CD4-positive, alpha-beta memory T cell (primary cell): ENCODE measurements around the gene ZNF148. TPM values are rescaled to one million over a fixed set of nuclear protein-coding genes. Genes with fewer than 3 reads are reported as not detected.

Experiments
- CTCF ChIA-PET: fragments of 350-600 bp; sonication (Branson Sonifier 250); formaldehyde crosslinking; loops from one replicate; lab custom pipeline; 2021; ENCODE audit warnings: inconsistent platforms; ENCODE audit not compliant: partially characterized antibody; lab: Charles Lee
- POLR2A ChIA-PET: fragments of 350-600 bp; sonication (Branson Sonifier 250); formaldehyde crosslinking; loops from one replicate; lab custom pipeline; 2021; ENCODE audit not compliant: partially characterized antibody; lab: Charles Lee
- DNase-seq, 5 donors: peaks; one replicate each; pipeline versions ENCODE4 v3.0.0 to v3.0.0-alpha.2; 2020 to 2022; ENCODE audit warnings: mixed read lengths in 1 of 5
- H3K27ac ChIP-seq: one replicate; pipeline ENCODE4 v1.7.0; 2013; ENCODE audit warnings: low read depth, low read length
- H3K27me3 ChIP-seq: 2 replicates; pipeline ENCODE4 v1.7.0; 2013; ENCODE audit warnings: mild to moderate bottlenecking, low read length, moderate library complexity; ENCODE audit not compliant: insufficient read depth
- H3K36me3 ChIP-seq: 2 replicates; pipeline ENCODE4 v1.7.0; 2013; ENCODE audit warnings: mild to moderate bottlenecking, low read length, moderate library complexity; ENCODE audit not compliant: insufficient read depth
- H3K4me1 ChIP-seq: 2 replicates; pipeline ENCODE4 v1.7.0; 2013; ENCODE audit warnings: mild to moderate bottlenecking, low read length, moderate library complexity; ENCODE audit not compliant: insufficient read depth
- H3K4me3 ChIP-seq, 2 donors: one replicate each; pipeline ENCODE4 v1.7.0; 2013; ENCODE audit warnings: low read length in 2 of 2, mild to moderate bottlenecking in 1 of 2
- H3K9me3 ChIP-seq, 2 donors: one replicate each; pipeline ENCODE4 v1.7.0; 2013; ENCODE audit warnings: low read length in 2 of 2, control low read depth in 1 of 2; ENCODE audit not compliant: control insufficient read depth in 1 of 2
- H3K27ac Mint-ChIP-seq, 7 donors: one replicate each; pipeline ENCODE4 v1.8.0; 2020 to 2021; ENCODE audit warnings: mixed read lengths in 7 of 7, mild to moderate bottlenecking in 6 of 7, inconsistent platforms in 3 of 7, moderate library complexity in 3 of 7
- H3K27me3 Mint-ChIP-seq, 2 donors: one replicate each; pipeline ENCODE4 v1.8.0; 2020 to 2021; ENCODE audit warnings: mixed read lengths in 2 of 2
- H3K36me3 Mint-ChIP-seq, 2 donors: one replicate each; pipeline ENCODE4 v1.8.0; 2020 to 2021; ENCODE audit warnings: mixed read lengths in 2 of 2, inconsistent platforms in 1 of 2, mild to moderate bottlenecking in 1 of 2
- H3K4me1 Mint-ChIP-seq, 4 donors: one replicate each; pipeline ENCODE4 v1.8.0; 2020 to 2021; ENCODE audit warnings: mixed read lengths in 4 of 4, mild to moderate bottlenecking in 1 of 4
- H3K4me3 Mint-ChIP-seq, 8 donors: one replicate each; pipeline ENCODE4 v1.8.0; 2020 to 2021; ENCODE audit warnings: mixed read lengths in 8 of 8, mild to moderate bottlenecking in 7 of 8, moderate library complexity in 6 of 8, inconsistent platforms in 3 of 8
- H3K9me3 Mint-ChIP-seq, 8 donors: one replicate each; pipeline ENCODE4 v1.8.0; 2020 to 2021; ENCODE audit warnings: mixed read lengths in 8 of 8, mild to moderate bottlenecking in 5 of 8, inconsistent platforms in 3 of 8, moderate library complexity in 1 of 8
- intact Hi-C: fragments of 100-400 bp; cut with micrococcal nuclease; formaldehyde crosslinking; loops from one replicate; pipeline ENCODE4 v1.15.1; 2023
- polyA plus RNA-seq, 2 donors: library from polyadenylated mRNA; unstranded; fragments of 300-500 nt; fragmentation: Illumina TruSeq; gene quantifications; one replicate each; pipeline ENCODE4 v1.2.3, GENCODE V29; 2021
- total RNA-seq, 2 experiments: library from RNA; stranded (reverse); gene quantifications; one replicate each; pipeline ENCODE4 v1.2.3, GENCODE V29; 2021

ZNF148 gene
- total and polyA plus RNA-seq, 4 experiments from 2014 or later, result 60.6 to 74.7 (median 64.0) TPM

DNA sequence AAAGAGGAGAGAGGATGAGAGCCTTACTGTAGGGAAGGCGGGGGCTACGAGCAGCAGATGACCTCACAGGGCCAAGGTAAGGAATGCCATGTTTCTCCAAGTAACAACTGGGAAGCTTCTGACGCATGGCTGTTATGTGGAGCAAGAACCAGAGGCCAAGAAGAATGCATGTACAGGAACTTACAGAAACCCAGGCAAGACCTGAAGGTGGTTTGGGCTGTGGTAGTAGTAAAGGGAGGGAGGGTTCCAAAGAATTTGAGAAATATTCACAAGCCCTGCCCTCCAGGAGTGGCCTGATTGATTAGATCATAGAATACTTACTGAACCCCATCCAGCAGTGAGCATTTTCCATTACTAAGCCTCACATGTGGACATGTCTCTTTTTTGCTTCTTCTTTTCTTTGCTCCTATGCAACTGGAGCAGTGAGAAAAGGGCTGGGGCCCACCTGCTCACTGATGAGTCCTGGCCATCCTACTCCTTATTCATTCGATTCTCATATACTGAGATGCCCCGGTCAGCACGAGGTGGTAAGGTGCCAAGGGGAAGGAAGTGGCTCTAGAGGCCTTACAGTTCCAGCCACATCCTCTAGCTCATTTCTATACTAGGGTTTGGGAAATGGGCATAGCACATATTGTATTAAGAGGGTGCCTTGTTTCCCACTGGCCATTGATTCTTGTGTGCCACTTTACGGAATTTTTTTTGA, 154.2 kb downstream of the ZNF148 start:
- no peak for DNase-seq
- intact Hi-C loops, result no loop called here
- peak overlapping the region in 1 of 7 donors; percentile 58 for H3K27ac Mint-ChIP-seq
- H3K36me3 Mint-ChIP-seq, result peaks cover 0 to 3% of the 10 kb centered on the region in 2 donors
- Histone ChIP-seq H3K27ac (no peak overlapping the region), H3K9me3 (no peaks in the 10 kb centered on the region), H3K27me3 (no peaks in the 10 kb centered on the region), H3K4me3 (no peak overlapping the region), H3K36me3 (no peaks in the 10 kb centered on the region), H3K4me1 (no peaks in the 10 kb centered on the region)
- H3K27me3 Mint-ChIP-seq, result no peaks in the 10 kb centered on the region
- H3K9me3 Mint-ChIP-seq, result no peaks in the 10 kb centered on the region
- H3K4me3 Mint-ChIP-seq, result no peak overlapping the region
- peaks cover 0 to 6% (median 3%) of the 10 kb centered on the region in 4 donors for H3K4me1 Mint-ChIP-seq
- ChIA-PET CTCF (no interaction called here), POLR2A (no interaction called here)

DNA sequence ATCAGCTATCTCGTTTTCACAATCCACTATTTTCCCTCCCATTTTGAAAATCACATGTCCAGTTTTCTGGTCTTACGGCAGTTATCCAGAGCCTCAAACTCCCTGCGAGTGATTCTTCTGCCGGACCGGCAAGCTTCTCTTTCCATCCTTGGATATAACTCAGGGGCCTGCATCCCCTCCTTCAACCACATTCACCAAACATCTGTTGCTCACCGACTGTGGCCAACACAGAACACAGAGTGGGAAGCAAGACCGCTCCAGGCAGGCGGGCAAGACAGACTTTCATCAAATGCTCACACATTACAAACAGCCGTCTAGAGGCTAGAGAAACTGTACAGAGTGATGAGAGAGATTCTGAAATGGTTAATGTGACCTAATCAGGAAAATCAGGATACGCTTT, 154.9 kb downstream of the ZNF148 start:
- H3K27ac ChIP-seq, result no peak overlapping the region
- H3K27me3 ChIP-seq, result no peaks in the 10 kb centered on the region
- peaks cover 1 to 2% of the 10 kb centered on the region in 2 donors for H3K27me3 Mint-ChIP-seq
- ChIA-PET POLR2A (no interaction called here), CTCF (no interaction called here)
- intact Hi-C loops, result no loop called here
- H3K4me3 Mint-ChIP-seq, result no peak overlapping the region
- H3K36me3 Mint-ChIP-seq, result no peaks in the 10 kb centered on the region
- DNase-seq, result no peak
- no peaks in the 10 kb centered on the region for H3K36me3 ChIP-seq
- no peaks in the 10 kb centered on the region for H3K9me3 Mint-ChIP-seq
- H3K27ac Mint-ChIP-seq, result peak overlapping the region in 2 of 7 donors; percentile 42 to 58
- no peaks in the 10 kb centered on the region for H3K9me3 ChIP-seq
- peaks cover 0 to 6% (median 3%) of the 10 kb centered on the region in 4 donors for H3K4me1 Mint-ChIP-seq
- H3K4me1 ChIP-seq, result no peaks in the 10 kb centered on the region
- no peak overlapping the region for H3K4me3 ChIP-seq

DNA sequence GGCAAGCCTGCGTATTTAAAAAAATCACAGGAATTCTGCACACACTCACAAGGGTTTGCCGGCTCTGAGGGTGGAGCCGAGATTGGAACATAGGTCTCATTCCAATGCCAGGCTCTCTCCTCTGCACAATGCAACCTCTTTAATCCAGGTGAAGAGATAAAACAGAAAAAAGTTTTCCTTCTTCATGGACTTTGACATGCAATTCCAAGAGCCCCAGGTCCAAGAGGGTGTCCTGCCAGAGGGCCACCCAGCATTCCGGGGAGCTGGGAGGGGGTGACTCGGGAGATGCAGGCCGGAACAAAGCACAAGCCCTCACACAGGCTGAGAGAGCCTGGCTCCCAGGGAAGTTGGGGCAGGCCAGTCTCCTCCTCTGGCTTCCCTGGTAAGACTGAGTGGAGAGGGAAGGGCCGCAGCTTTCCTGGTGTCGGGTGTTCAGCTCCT, 155.8 kb downstream of the ZNF148 start:
- H3K4me3 ChIP-seq, result no peak overlapping the region
- ChIA-PET CTCF (no interaction called here), POLR2A (no interaction called here)
- no peaks in the 10 kb centered on the region for H3K36me3 ChIP-seq
- H3K4me1 ChIP-seq, result no peaks in the 10 kb centered on the region
- H3K27me3 ChIP-seq, result no peaks in the 10 kb centered on the region
- Mint-ChIP-seq H3K36me3 (no peaks in the 10 kb centered on the region), H3K27me3 (peaks cover 7 to 8% of the 10 kb centered on the region in 2 donors), H3K4me1 (peaks cover 5 to 13% (median 9%) of the 10 kb centered on the region in 4 donors), H3K4me3 (no peak overlapping the region), H3K27ac (no peak overlapping the region), H3K9me3 (no peaks in the 10 kb centered on the region)
- intact Hi-C loops, result no loop called here
- no peaks in the 10 kb centered on the region for H3K9me3 ChIP-seq
- no peak overlapping the region for H3K27ac ChIP-seq
- no peak for DNase-seq

DNA sequence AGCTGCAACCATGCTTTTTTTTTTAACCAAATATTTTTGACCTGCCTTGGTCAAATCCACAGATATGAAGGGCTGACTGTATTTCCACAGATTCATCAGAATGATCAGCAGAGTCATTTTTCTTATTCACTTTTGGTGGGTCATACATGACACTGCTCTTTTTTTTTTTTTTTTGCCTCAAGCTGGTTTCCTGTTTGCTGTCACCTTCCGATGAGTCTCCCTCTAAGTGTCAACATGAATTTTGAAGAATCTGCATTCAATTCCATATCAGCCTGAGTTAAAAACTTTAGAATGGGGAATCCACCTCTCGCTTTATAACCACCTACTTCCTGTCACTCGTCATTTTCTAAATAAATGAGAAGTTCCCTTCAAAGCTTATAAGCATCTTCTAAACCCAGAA, 160.4 kb downstream of the ZNF148 start:
- intact Hi-C loops, result no loop called here
- H3K9me3 ChIP-seq, result no peaks in the 10 kb centered on the region
- Mint-ChIP-seq H3K27ac (no peak overlapping the region), H3K27me3 (peaks cover 33 to 36% of the 10 kb centered on the region in 2 donors), H3K4me1 (peaks cover 5 to 26% (median 9%) of the 10 kb centered on the region in 4 donors), H3K36me3 (no peaks in the 10 kb centered on the region), H3K4me3 (no peak overlapping the region), H3K9me3 (no peaks in the 10 kb centered on the region)
- peak in 1 of 5 donors; percentile 31 for DNase-seq
- ChIA-PET POLR2A (interaction anchor here (0.5 to 0.7 kb wide), 3 partner anchors 107 to 280 kb away, joined by 3 to 4 read pairs (median 3); partner anchors contain the start of gene MUC13), CTCF (no interaction called here)
- H3K4me1 ChIP-seq, result peaks cover 6% of the 10 kb centered on the region
- H3K36me3 ChIP-seq, result no peaks in the 10 kb centered on the region
- H3K27ac ChIP-seq, result no peak overlapping the region
- peaks cover 19% of the 10 kb centered on the region for H3K27me3 ChIP-seq
- no peak overlapping the region for H3K4me3 ChIP-seq

DNA sequence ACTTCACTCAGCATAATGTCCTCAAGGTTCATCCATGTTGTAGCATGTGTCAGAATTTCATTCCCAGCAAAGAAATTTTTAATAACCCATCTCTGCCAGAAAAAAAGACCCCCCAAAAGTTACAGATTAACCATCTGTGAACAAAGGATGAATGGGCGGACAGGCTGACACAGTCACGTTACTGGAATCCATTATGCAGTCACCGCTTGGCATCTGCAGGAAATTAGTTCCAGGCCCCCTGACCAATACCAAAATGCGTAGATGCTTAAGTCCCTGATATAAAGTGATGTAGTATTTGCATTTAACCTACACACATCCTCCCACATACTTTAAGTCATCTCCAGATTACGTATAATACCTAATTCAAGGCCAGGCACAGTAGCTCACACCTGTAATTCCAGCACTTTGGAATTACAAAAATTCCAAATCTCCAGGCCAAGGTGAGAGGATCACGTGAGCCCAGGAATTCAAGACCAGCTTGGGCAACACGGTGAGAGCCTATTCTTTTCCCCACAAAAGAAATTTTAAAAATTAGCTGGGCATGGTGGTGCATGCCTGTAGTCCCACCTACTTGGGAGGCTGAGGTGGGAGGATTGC, 161.1 kb downstream of the ZNF148 start:
- CTCF ChIA-PET, result no interaction called here
- Histone ChIP-seq H3K9me3 (no peaks in the 10 kb centered on the region), H3K27ac (no peak overlapping the region), H3K4me3 (no peak overlapping the region), H3K36me3 (no peaks in the 10 kb centered on the region), H3K27me3 (peaks cover 19% of the 10 kb centered on the region), H3K4me1 (peaks cover 6% of the 10 kb centered on the region)
- H3K36me3 Mint-ChIP-seq, result no peaks in the 10 kb centered on the region
- POLR2A ChIA-PET, result interaction anchor here (0.7 kb wide), 1 partner anchor 180 kb away, joined by 4 read pairs; no protein-coding TSS in a partner anchor
- H3K4me3 Mint-ChIP-seq, result no peak overlapping the region
- H3K9me3 Mint-ChIP-seq, result no peaks in the 10 kb centered on the region
- intact Hi-C loops, result no loop called here
- H3K4me1 Mint-ChIP-seq, result peaks cover 5 to 26% (median 9%) of the 10 kb centered on the region in 4 donors
- no peak for DNase-seq
- H3K27ac Mint-ChIP-seq, result no peak overlapping the region
- peaks cover 38 to 41% of the 10 kb centered on the region in 2 donors for H3K27me3 Mint-ChIP-seq

DNA sequence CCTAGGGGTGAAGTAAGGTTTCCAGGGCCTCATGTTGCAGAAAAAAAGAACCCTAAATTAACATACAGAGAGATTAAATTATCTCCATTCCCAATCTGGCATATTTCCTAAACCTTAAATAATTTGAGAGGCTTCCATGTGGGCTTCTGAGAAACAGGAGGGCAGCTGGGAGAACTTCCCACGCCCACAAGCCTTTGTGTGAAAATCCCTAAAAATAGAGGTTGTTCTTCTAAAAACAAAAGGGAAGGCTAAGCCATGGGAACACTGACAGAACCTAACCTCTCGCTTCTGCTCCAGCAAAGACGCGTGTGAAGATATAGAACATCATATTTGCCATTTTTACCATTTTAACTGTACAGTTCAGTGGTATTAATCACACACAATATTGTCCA, 161.8 kb downstream of the ZNF148 start:
- H3K4me1 ChIP-seq, result peaks cover 6% of the 10 kb centered on the region
- ChIA-PET CTCF (no interaction called here), POLR2A (no interaction called here)
- Mint-ChIP-seq H3K36me3 (peaks cover 0 to 4% of the 10 kb centered on the region in 2 donors), H3K27me3 (peaks cover 41 to 43% of the 10 kb centered on the region in 2 donors), H3K4me1 (peaks cover 5 to 26% (median 9%) of the 10 kb centered on the region in 4 donors), H3K9me3 (no peaks in the 10 kb centered on the region), H3K27ac (no peak overlapping the region), H3K4me3 (peak overlapping the region in 3 of 8 donors; percentile 28 to 40 (median 36))
- intact Hi-C loops, result no loop called here
- no peak overlapping the region for H3K4me3 ChIP-seq
- peaks cover 19% of the 10 kb centered on the region for H3K27me3 ChIP-seq
- no peaks in the 10 kb centered on the region for H3K36me3 ChIP-seq
- H3K27ac ChIP-seq, result no peak overlapping the region
- DNase-seq, result no peak
- no peaks in the 10 kb centered on the region for H3K9me3 ChIP-seq

DNA sequence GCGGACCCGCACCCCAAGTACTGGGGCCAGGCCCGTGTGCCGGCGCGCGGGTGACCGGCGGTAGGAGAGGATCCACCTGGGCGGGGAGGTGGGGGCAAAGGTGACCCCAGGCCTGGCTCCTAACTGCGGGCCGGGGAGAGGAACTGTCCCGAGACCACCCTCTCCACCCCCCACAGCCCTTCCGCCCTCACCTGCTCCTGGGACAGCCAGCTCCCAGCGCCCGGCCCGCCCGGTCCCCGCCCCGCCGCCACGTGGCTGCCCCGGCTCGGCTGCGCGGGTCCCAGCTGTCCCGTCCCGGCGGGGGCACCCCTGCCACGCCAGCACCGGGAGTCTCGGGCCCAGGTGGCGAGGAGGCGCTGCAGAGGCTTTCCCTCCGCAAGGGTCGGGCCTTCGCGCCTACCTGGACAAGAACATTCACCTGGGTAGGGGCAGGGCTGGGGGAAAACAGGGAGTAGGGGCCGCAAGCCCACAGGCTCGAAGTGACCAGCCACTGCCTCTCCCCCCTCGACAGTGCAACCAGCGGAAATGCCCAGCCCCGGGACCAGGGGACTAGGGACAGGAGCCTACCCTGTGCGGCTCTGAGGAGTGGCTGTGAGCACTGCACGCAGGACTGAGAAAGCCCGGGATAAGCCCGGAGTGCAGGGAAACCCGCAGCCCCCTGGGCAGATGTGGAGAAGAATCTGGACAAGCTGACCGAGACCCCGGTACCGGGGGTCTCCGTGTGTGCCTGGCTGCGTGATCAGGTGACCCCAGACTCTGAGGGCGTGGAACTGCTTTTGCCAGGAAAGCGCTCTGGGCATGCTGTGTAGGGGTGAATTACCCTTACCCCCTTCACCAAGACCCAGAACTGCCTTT, 162.4 kb downstream of the ZNF148 start, which contains the start of gene SLC12A8:
TSS of gene SLC12A8 (minus strand) at position 240 of the 855 bp plus-strand sequence. CDS start 1,399 bp downstream, outside the sequence.
- peaks cover 19% of the 10 kb centered on the region for H3K27me3 ChIP-seq
- no peak within 1 kb of the TSS for H3K4me3 ChIP-seq
- Mint-ChIP-seq H3K4me1 (peaks cover 5 to 26% (median 9%) of the 10 kb centered on the region in 4 donors), H3K27me3 (peaks cover 42 to 44% of the 10 kb centered on the region in 2 donors), H3K9me3 (no peaks in the 10 kb centered on the region), H3K4me3 (peak within 1 kb of the TSS in 6 of 8 donors; percentile 14 to 70 (median 48)), H3K27ac (no peak within 1 kb of the TSS), H3K36me3 (peaks cover 0 to 4% of the 10 kb centered on the region in 2 donors)
- H3K27ac ChIP-seq, result no peak within 1 kb of the TSS
- DNase-seq, result peak in 1 of 5 donors; percentile 3
- H3K9me3 ChIP-seq, result no peaks in the 10 kb centered on the region
- H3K4me1 ChIP-seq, result peaks cover 6% of the 10 kb centered on the region
- CTCF ChIA-PET, result no interaction called here
- POLR2A ChIA-PET, result no interaction called here
- H3K36me3 ChIP-seq, result no peaks in the 10 kb centered on the region
- intact Hi-C loops, result no loop called here
